OCI-LY3 (cell line): Measurements from ENCODE around the gene P3R3URF.

Source experiments
- H2AFZ ChIP-seq: fragments of 200-600, 300-600 bp; shearing (Covaris generic); 2 replicates; pipeline ENCODE4 v1.6.0; 2014; ENCODE audit warnings: antibody characterized with exemption, low read depth, low read length
- H3K27ac ChIP-seq: fragments of 200-600, 300-600 bp; sonication (generic); 2 replicates; pipeline ENCODE4 v1.5.1; 2014; ENCODE audit warnings: mild to moderate bottlenecking, low read length, moderate library complexity, mixed read lengths
- H3K27me3 ChIP-seq: fragments of 200-600, 300-600 bp; sonication (generic); 2 replicates; pipeline ENCODE4 v1.6.1; 2014; ENCODE audit warnings: low read depth, low read length, mixed read lengths
- H3K36me3 ChIP-seq: fragments of 200-600, 300-600 bp; sonication (generic); replicated peaks from 2 replicates; pipeline ENCODE3; 2014; ENCODE audit warnings: low read depth, low read length, mixed read lengths
- H3K4me1 ChIP-seq: fragments of 300-600, 200-600 bp; sonication (generic); 2 replicates; pipeline ENCODE4 v1.6.1; 2014; ENCODE audit warnings: low read length, mixed read lengths
- H3K4me2 ChIP-seq: fragments of 200-600, 300-600 bp; sonication (generic); 2 replicates; pipeline ENCODE4 v1.6.1; 2014; ENCODE audit warnings: low read length, mixed read lengths
- H3K4me3 ChIP-seq: fragments of 300-600, 200-600 bp; sonication (generic); 2 replicates; pipeline ENCODE4 v1.5.1; 2014; ENCODE audit warnings: antibody characterized with exemption, mild to moderate bottlenecking, low read length, moderate library complexity
- H3K79me2 ChIP-seq: fragments of 300-600, 200-600 bp; shearing (Covaris generic); 2 replicates; pipeline ENCODE4 v1.6.1; 2014; ENCODE audit warnings: mild to moderate bottlenecking, low read length, mixed read lengths
- H3K9ac ChIP-seq: fragments of 300-600, 200-600 bp; shearing (Covaris generic); 2 replicates; pipeline ENCODE4 v1.6.0; 2014; ENCODE audit warnings: mild to moderate bottlenecking, low read length, moderate library complexity
- H3K9me3 ChIP-seq: fragments of 200-600, 300-600 bp; shearing (Covaris generic); 2 replicates; pipeline ENCODE4 v1.6.1; 2014; ENCODE audit warnings: low read length, mixed read lengths; ENCODE audit not compliant: insufficient read depth
- H4K20me1 ChIP-seq: fragments of 200-600, 300-600 bp; sonication (generic); 2 replicates; pipeline ENCODE4 v1.6.1; 2016; ENCODE audit warnings: low read length, mixed read lengths; ENCODE audit not compliant: insufficient read depth
- CTCF ChIP-seq: fragments of 200-600, 300-600 bp; sonication (generic); IDR thresholded peaks from 2 replicates; pipeline ENCODE4 v1.5.1; 2014; ENCODE audit warnings: antibody characterized with exemption, low read length, low read depth
- EZH2phosphoT487 ChIP-seq: fragments of 200-600 bp; shearing (Covaris generic); IDR thresholded peaks from 2 replicates; pipeline ENCODE4 v1.6.1; 2018; ENCODE audit warnings: antibody characterized with exemption, mixed run types, low read depth

Gene P3R3URF

GRCh38 chr1:46133781-46134350 is 42.4 kb downstream of the P3R3URF start:
- Histone ChIP-seq H3K4me3 (peak overlapping the region; percentile 97), H3K9me3 (no peaks in the 10 kb centered on the region), H3K27ac (no peak overlapping the region), H3K27me3 (peaks cover 4% of the 10 kb centered on the region; the same call in 1 of the 2 replicates), H3K36me3 (no peaks in the 10 kb centered on the region), H3K4me1 (peaks cover 21% of the 10 kb centered on the region), H2AFZ (no peak overlapping the region), H3K9ac (peak overlapping the region; percentile 70), H3K4me2 (peak overlapping the region; percentile 99), H4K20me1 (no peaks in the 10 kb centered on the region), H3K79me2 (no peaks in the 10 kb centered on the region; the same call in 1 of the 2 replicates)
- no peak for TF ChIP-seq EZH2phosphoT487
- no peak for TF ChIP-seq CTCF

GRCh38 chr1:46133181-46133658 is 43.1 kb downstream of the P3R3URF start:
- Histone ChIP-seq H3K9me3 (no peaks in the 10 kb centered on the region), H4K20me1 (no peaks in the 10 kb centered on the region), H3K27me3 (peaks cover 4% of the 10 kb centered on the region; the same call in 1 of the 2 replicates), H3K4me1 (peaks cover 21% of the 10 kb centered on the region), H3K9ac (peak overlapping the region; percentile 70), H2AFZ (peak overlapping the region; percentile 93), H3K4me3 (peak overlapping the region; percentile 97), H3K4me2 (peak overlapping the region; percentile 99), H3K27ac (peak overlapping the region; percentile 67; the same call in 1 of the 2 replicates), H3K36me3 (no peaks in the 10 kb centered on the region), H3K79me2 (no peaks in the 10 kb centered on the region; the same call in 1 of the 2 replicates)
- TF ChIP-seq CTCF: no peak
- TF ChIP-seq EZH2phosphoT487: no peak

- Histone ChIP-seq H3K27me3 (peaks cover 4% of the 10 kb centered on the region; the same call in 1 of the 2 replicates), H4K20me1 (no peaks in the 10 kb centered on the region), H3K36me3 (no peaks in the 10 kb centered on the region), H3K4me2 (peak within 1 kb of the TSS; percentile 99), H3K4me1 (peaks cover 21% of the 10 kb centered on the region), H2AFZ (peak within 1 kb of the TSS; percentile 93), H3K9ac (peak within 1 kb of the TSS; percentile 80), H3K79me2 (no peaks in the 10 kb centered on the region; the same call in 1 of the 2 replicates), H3K4me3 (peak within 1 kb of the TSS; percentile 97), H3K27ac (peak within 1 kb of the TSS; percentile 67), H3K9me3 (no peaks in the 10 kb centered on the region)
- no peak for TF ChIP-seq EZH2phosphoT487
- no peak for TF ChIP-seq CTCF
Measured at GRCh38 chr1:46132529-46133180, 43.6 kb downstream of the P3R3URF start, which contains the start of gene PIK3R3. Gene PIK3R3, minus strand, starts transcription at chr1:46132629. Its CDS starts 677 bp downstream, at chr1:46131952.
